ENCODE results near the gene TPX2. TPM values are rescaled to one million over a fixed set of nuclear protein-coding genes. Genes with fewer than 3 reads are reported as not detected.

Gene TPX2
- total and polyA plus RNA-seq, 10 of the 15 experiments (the other 5 are each of a cell fraction or from before 2014, with no cell fraction given): 29.7 to 144 (median 89.0) TPM

DNA sequence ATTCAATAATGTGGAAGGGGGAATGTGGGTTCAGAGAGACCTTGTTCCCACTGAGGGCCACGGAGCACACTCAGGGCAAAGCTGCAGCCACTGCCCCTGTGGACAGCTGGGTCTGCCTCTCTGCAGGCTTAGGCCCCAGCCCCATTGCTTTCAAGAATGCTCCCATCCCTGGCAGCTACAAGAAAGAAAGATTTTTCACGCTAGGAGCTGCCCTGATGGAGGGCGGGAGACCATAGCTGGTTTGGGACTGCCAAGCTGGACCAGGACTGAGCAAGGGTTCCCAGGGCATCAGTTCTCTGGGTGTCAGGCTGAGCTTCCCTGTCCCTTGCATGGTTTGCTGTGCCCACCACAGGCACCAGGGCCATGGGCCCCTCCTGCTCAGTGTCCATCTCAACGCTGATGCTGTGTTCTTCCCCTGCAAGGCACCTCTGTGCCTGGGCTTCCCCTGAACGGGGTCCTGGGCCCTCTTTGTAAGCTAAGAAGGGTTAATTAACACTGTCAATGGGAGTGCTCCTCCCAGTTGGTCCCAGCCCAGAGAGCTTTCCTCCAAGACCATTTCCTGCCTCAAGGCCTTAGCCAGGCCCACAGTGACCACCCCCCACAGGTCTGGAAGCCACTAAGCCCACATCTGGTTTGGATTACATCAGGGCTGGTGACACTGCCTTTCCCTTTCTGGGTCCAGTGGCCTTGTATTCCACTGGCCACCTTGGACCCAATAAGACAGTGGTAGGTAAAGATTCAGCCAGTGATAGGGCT is 97.9 kb downstream of the TPX2 start:
- DNase-seq (ENCODE audit: low read depth, low spot score): no peak
- no peaks in the 10 kb centered on the region for H4K20me1 ChIP-seq (ENCODE audit: control insufficient read depth, insufficient read depth)
- H3K9me3 ChIP-seq (replicated peaks; ENCODE audit: control insufficient read depth, insufficient read depth, low read length): no peaks in the 10 kb centered on the region
- H3K4me3 ChIP-seq: no peak overlapping the region
- no peak overlapping the region for H3K4me2 ChIP-seq (ENCODE audit: control insufficient read depth, insufficient read depth)
- BruUV-seq (replicated peaks): no TSS peak
- CTCF ChIA-PET: interaction anchor here (1.0 to 5.7 kb wide), 7 partner anchors 10 to 273 kb away, joined by 3 to 37 read pairs (median 15); partner anchors contain the start of gene PDRG1
- intact Hi-C loops (cut with micrococcal nuclease; ENCODE audit: unreplicated experiment) (no loop called here), in situ Hi-C loops (cut with MboI) (no loop called here)
- no peaks in the 10 kb centered on the region for H3K27me3 ChIP-seq (replicated peaks in 1 of 2; ENCODE audit: control insufficient read depth in 2 of 2, insufficient read depth in 2 of 2, low read length in 1 of 2)
- POLR2A ChIA-PET: no interaction called here
- RAD21 ChIA-PET (ENCODE audit: unreplicated experiment): interaction anchor here (0.5 to 1.1 kb wide), 2 partner anchors 9 to 657 kb away, joined by 3 to 4 read pairs; no protein-coding TSS in a partner anchor
- H3K27ac ChIP-seq (ENCODE audit: control insufficient read depth, insufficient read depth): no peak overlapping the region
- WGBS (ENCODE audit: insufficient coverage, insufficient replicate concordance, low lambda C conversion rate, missing lambda C conversion rate): 73% methylated on average over 5 of the region's 5 CpGs
- TF ChIP-seq POLR2A (IDR thresholded peaks at IDR 0.05; ENCODE audit: low read depth, low read length): no peak
- TF ChIP-seq SUZ12 (IDR thresholded peaks at IDR 0.05; ENCODE audit: unreplicated experiment): no peak
- no peak for TF ChIP-seq POU2F2 (IDR thresholded peaks at IDR 0.05; ENCODE audit: borderline replicate concordance, low read depth, low read length)
- TF ChIP-seq, protein P1, sequence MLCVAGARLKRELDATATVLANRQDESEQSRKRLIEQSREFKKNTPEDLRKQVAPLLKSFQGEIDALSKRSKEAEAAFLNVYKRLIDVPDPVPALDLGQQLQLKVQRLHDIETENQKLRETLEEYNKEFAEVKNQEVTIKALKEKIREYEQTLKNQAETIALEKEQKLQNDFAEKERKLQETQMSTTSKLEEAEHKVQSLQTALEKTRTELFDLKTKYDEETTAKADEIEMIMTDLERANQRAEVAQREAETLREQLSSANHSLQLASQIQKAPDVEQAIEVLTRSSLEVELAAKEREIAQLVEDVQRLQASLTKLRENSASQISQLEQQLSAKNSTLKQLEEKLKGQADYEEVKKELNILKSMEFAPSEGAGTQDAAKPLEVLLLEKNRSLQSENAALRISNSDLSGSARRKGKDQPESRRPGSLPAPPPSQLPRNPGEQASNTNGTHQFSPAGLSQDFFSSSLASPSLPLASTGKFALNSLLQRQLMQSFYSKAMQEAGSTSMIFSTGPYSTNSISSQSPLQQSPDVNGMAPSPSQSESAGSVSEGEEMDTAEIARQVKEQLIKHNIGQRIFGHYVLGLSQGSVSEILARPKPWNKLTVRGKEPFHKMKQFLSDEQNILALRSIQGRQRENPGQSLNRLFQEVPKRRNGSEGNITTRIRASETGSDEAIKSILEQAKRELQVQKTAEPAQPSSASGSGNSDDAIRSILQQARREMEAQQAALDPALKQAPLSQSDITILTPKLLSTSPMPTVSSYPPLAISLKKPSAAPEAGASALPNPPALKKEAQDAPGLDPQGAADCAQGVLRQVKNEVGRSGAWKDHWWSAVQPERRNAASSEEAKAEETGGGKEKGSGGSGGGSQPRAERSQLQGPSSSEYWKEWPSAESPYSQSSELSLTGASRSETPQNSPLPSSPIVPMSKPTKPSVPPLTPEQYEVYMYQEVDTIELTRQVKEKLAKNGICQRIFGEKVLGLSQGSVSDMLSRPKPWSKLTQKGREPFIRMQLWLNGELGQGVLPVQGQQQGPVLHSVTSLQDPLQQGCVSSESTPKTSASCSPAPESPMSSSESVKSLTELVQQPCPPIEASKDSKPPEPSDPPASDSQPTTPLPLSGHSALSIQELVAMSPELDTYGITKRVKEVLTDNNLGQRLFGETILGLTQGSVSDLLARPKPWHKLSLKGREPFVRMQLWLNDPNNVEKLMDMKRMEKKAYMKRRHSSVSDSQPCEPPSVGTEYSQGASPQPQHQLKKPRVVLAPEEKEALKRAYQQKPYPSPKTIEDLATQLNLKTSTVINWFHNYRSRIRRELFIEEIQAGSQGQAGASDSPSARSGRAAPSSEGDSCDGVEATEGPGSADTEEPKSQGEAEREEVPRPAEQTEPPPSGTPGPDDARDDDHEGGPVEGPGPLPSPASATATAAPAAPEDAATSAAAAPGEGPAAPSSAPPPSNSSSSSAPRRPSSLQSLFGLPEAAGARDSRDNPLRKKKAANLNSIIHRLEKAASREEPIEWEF (IDR thresholded peaks at IDR 0.05; ENCODE audit: insufficient replicate concordance, low read depth, low read length): no peak
- no peak for TF ChIP-seq STAT1 (conservative IDR thresholded peaks at IDR 0.05)
- TF ChIP-seq NFXL1 (IDR thresholded peaks at IDR 0.05; ENCODE audit: borderline replicate concordance): no peak
- TF ChIP-seq, protein P2, sequence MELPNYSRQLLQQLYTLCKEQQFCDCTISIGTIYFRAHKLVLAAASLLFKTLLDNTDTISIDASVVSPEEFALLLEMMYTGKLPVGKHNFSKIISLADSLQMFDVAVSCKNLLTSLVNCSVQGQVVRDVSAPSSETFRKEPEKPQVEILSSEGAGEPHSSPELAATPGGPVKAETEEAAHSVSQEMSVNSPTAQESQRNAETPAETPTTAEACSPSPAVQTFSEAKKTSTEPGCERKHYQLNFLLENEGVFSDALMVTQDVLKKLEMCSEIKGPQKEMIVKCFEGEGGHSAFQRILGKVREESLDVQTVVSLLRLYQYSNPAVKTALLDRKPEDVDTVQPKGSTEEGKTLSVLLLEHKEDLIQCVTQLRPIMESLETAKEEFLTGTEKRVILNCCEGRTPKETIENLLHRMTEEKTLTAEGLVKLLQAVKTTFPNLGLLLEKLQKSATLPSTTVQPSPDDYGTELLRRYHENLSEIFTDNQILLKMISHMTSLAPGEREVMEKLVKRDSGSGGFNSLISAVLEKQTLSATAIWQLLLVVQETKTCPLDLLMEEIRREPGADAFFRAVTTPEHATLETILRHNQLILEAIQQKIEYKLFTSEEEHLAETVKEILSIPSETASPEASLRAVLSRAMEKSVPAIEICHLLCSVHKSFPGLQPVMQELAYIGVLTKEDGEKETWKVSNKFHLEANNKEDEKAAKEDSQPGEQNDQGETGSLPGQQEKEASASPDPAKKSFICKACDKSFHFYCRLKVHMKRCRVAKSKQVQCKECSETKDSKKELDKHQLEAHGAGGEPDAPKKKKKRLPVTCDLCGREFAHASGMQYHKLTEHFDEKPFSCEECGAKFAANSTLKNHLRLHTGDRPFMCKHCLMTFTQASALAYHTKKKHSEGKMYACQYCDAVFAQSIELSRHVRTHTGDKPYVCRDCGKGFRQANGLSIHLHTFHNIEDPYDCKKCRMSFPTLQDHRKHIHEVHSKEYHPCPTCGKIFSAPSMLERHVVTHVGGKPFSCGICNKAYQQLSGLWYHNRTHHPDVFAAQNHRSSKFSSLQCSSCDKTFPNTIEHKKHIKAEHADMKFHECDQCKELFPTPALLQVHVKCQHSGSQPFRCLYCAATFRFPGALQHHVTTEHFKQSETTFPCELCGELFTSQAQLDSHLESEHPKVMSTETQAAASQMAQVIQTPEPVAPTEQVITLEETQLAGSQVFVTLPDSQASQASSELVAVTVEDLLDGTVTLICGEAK (IDR thresholded peaks at IDR 0.05; ENCODE audit: borderline replicate concordance): no peak
- TF ChIP-seq MTA2 (IDR thresholded peaks at IDR 0.05; ENCODE audit: low read depth): no peak
- TF ChIP-seq RAD51 (IDR thresholded peaks at IDR 0.05): no peak
- no peak for TF ChIP-seq RFX5 (IDR thresholded peaks at IDR 0.05; ENCODE audit: low read depth, low read length)
- TF ChIP-seq, protein P3, sequence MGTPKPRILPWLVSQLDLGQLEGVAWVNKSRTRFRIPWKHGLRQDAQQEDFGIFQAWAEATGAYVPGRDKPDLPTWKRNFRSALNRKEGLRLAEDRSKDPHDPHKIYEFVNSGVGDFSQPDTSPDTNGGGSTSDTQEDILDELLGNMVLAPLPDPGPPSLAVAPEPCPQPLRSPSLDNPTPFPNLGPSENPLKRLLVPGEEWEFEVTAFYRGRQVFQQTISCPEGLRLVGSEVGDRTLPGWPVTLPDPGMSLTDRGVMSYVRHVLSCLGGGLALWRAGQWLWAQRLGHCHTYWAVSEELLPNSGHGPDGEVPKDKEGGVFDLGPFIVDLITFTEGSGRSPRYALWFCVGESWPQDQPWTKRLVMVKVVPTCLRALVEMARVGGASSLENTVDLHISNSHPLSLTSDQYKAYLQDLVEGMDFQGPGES (IDR thresholded peaks at IDR 0.05): no peak
- no peak for FAIRE-seq
- H3K79me2 ChIP-seq (ENCODE audit: control insufficient read depth, insufficient read depth, low read length): no peaks in the 10 kb centered on the region
- peaks cover 8% of the 10 kb centered on the region; the same call in 1 of the 2 replicates for H3K4me1 ChIP-seq (ENCODE audit: control insufficient read depth, insufficient read depth, low read length)
- SMC1A ChIA-PET (ENCODE audit: uncharacterized antibody, unreplicated experiment): interaction anchor here (1.1 to 2.9 kb wide), 3 partner anchors 11 to 255 kb away, joined by 3 to 13 read pairs (median 4); no protein-coding TSS in a partner anchor
- H3K36me3 ChIP-seq (ENCODE audit: control insufficient read depth in 2 of 2, insufficient read depth in 2 of 2, low read length in 1 of 2): no peaks in the 10 kb centered on the region; a peak in 1 of 4 replicates
- H3K9ac ChIP-seq (ENCODE audit: control insufficient read depth, insufficient read depth, low read length): no peak overlapping the region
- no peak for ATAC-seq
- no peak overlapping the region for H2AFZ ChIP-seq (ENCODE audit: control insufficient read depth, low read depth, low read length)
